HepG2 (cell line): ENCODE data around the gene MIA. TPM values are rescaled to one million over a fixed set of nuclear protein-coding genes. Genes with fewer than 3 reads are reported as not detected.

Experiments used
- ATAC-seq: fragments of 200-7000 bp; cut with Tn5 transposase; 3 replicates; pipeline ENCODE4 v1.9.1; 2020; ENCODE audit warnings: mild to moderate bottlenecking, moderate library complexity
- BruUV-seq: library from RNA; stranded (reverse); fragments of 400-500 nt; replicated peaks from 2 replicates; lab custom pipeline; 2021; lab: Mats Ljungman, UMichigan
- CTCF ChIA-PET: fragments of 300-600 bp; formaldehyde crosslinking; extraction: SDS; loops from one replicate; lab custom pipeline; 2021; ENCODE audit warnings: low total read pairs, inconsistent platforms, low intra/inter-chr PET ratio; lab: Yijun Ruan, JAX
- POLR2A ChIA-PET: fragments of 350-600 bp; sonication (Branson Sonifier 250); formaldehyde crosslinking; loops from one replicate; lab custom pipeline; 2020; ENCODE audit warnings: antibody characterized with exemption, inconsistent platforms; lab: Yijun Ruan, JAX
- DNase-seq: peaks from one replicate; pipeline ENCODE4 v3.0.0-alpha.2; 2015; ENCODE audit warnings: low spot score
- FAIRE-seq: peaks from 3 replicates; lab custom pipeline; 2011; peaks lifted over from hg19 to GRCh38; lab: Jason Lieb, UNC
- H2AFZ ChIP-seq: one replicate; pipeline ENCODE4 v1.6.1; 2011; ENCODE audit warnings: low read length, inconsistent platforms
- H3K27ac ChIP-seq: fragments of 300-600 bp; 3 replicates; pipeline ENCODE4 v1.8.0; 2011; ENCODE audit warnings: mixed run types, mild to moderate bottlenecking, mixed read lengths, low read length, inconsistent platforms; ENCODE audit not compliant: insufficient read depth; ENCODE audit errors: extremely low read length
- H3K27me3 ChIP-seq, 2 experiments: fragments of 200-600 bp in 1 of 2; 2 replicates in 1 of 2; 3 replicates in 1 of 2; pipeline versions ENCODE4 v1.6.0 to v1.8.0; 2011; ENCODE audit warnings: low read length in 2 of 2, mild to moderate bottlenecking in 2 of 2, moderate library complexity in 2 of 2, inconsistent platforms in 1 of 2; ENCODE audit not compliant: insufficient read depth in 2 of 2, control insufficient read depth in 1 of 2
- H3K36me3 ChIP-seq, 2 experiments: fragments of 200-600 bp in 1 of 2; replicated peaks in 1 of 2; 2 replicates in 1 of 2; 3 replicates in 1 of 2; pipeline versions ENCODE4 v1.5.1 to v1.8.0; 2011; ENCODE audit warnings: low read length in 2 of 2, inconsistent platforms in 1 of 2; ENCODE audit not compliant: insufficient read depth in 2 of 2, control insufficient read depth in 1 of 2
- H3K4me1 ChIP-seq: 2 replicates; pipeline ENCODE4 v1.5.1; 2012; ENCODE audit warnings: low read length, inconsistent platforms; ENCODE audit not compliant: insufficient read depth
- H3K4me2 ChIP-seq: 2 replicates; pipeline ENCODE4 v1.6.0; 2011; ENCODE audit warnings: low read depth, low read length, inconsistent platforms
- H3K4me3 ChIP-seq, 3 experiments: fragments of 200-600 bp in 1 of 3; sonication (generic), shearing (Covaris generic) in 1 of 3; replicated peaks in 1 of 3; 2 replicates each; pipeline ENCODE4 v1.5.1; 2011 to 2016; ENCODE audit warnings: low read length in 3 of 3, inconsistent platforms in 2 of 3, low read depth in 2 of 3, mild to moderate bottlenecking in 2 of 3, control low read depth in 1 of 3, mixed read lengths in 1 of 3; ENCODE audit not compliant: insufficient read depth in 1 of 3
- H3K79me2 ChIP-seq: one replicate; pipeline ENCODE4 v1.6.1; 2011; ENCODE audit warnings: low read length, inconsistent platforms; ENCODE audit not compliant: insufficient read depth
- H3K9ac ChIP-seq: 2 replicates; pipeline ENCODE4 v1.6.0; 2011; ENCODE audit warnings: mild to moderate bottlenecking, low read depth, low read length, inconsistent platforms; ENCODE audit not compliant: insufficient read depth
- H3K9me3 ChIP-seq: 2 replicates; pipeline ENCODE4 v1.5.1; 2012; ENCODE audit warnings: mild to moderate bottlenecking, low read length
- H4K20me1 ChIP-seq: 2 replicates; pipeline ENCODE4 v1.6.0; 2011; ENCODE audit warnings: inconsistent platforms, mild to moderate bottlenecking, low read length, moderate library complexity; ENCODE audit not compliant: insufficient read depth
- CCAR2 ChIP-seq: fragments of 200-400 bp; formaldehyde crosslinking; optimal IDR thresholded peaks from 2 replicates; pipeline ENCODE3; 2018; ENCODE audit warnings: low read depth, mild to moderate bottlenecking, low read length, moderate library complexity
- CREM ChIP-seq, 2 experiments: sonication (generic) in 1 of 2; formaldehyde crosslinking in 1 of 2; IDR thresholded peaks; 2 replicates each; pipeline versions ENCODE4 v1.4.0 to v1.6.1; 2016 to 2020; ENCODE audit warnings: antibody characterized with exemption in 1 of 2, mild to moderate bottlenecking in 1 of 2, missing genetic modification reagents in 1 of 2
- MTA1 ChIP-seq: sonication (generic); formaldehyde crosslinking; IDR thresholded peaks from 2 replicates; pipeline ENCODE4 v1.4.0; 2020; ENCODE audit warnings: missing genetic modification reagents, mild to moderate bottlenecking, borderline replicate concordance
- SMARCC2 ChIP-seq: fragments of 450-650 bp; IDR thresholded peaks from 2 replicates; pipeline ENCODE4 v1.6.1; 2017; ENCODE audit warnings: antibody characterized with exemption, mild to moderate bottlenecking
- ZNF232 ChIP-seq: sonication (generic); formaldehyde crosslinking; IDR thresholded peaks from 2 replicates; pipeline ENCODE4 v1.4.0; 2020; ENCODE audit warnings: missing genetic modification reagents, borderline replicate concordance
- ZSCAN31 ChIP-seq: sonication (generic); formaldehyde crosslinking; IDR thresholded peaks from 2 replicates; pipeline ENCODE4 v1.5.0; 2020; ENCODE audit warnings: low read depth, mild to moderate bottlenecking, missing genetic modification reagents
- WGBS: methylation state at CpG from one replicate; pipeline ENCODE4 v1.1.6; 2017; ENCODE audit warnings: low lambda C conversion rate; 5-methylcytosine and 5-hydroxymethylcytosine counted together
- in situ Hi-C: cut with HindIII; loops from 2 replicates; pipeline ENCODE4 v1.10.0; 2017; ENCODE audit warnings: low pct_unique_long_range_greater_than_20kb; ENCODE audit not compliant: extremely low pct_ligation_motif_present
- intact Hi-C: fragments of 100-400 bp; cut with micrococcal nuclease; formaldehyde crosslinking; loops from one replicate; pipeline ENCODE4 v1.10.0; 2022; ENCODE audit not compliant: unreplicated experiment
- polyA plus RNA-seq, 8 experiments: library from polyadenylated mRNA; depleted of rRNA in 3 of 8; stranded (reverse) in 7 of 8; unstranded in 1 of 8; fragments of >200 nt; fragmentation: Illumina TruSeq in 4 of 8; extraction: Trizol in 4 of 8; gene quantifications; 2 replicates each; pipeline versions ENCODE4 v1.2.1 to v1.2.3, GENCODE V29; 2011 to 2016; ENCODE audit warnings: low read depth in 4 of 8, missing spikeins in 1 of 8, mixed read lengths in 1 of 8; ENCODE audit not compliant: insufficient read depth in 1 of 8
- total RNA-seq, 5 experiments: library from RNA; depleted of rRNA; stranded (reverse); fragments of >200 nt; fragmentation: Illumina TruSeq; extraction: Trizol; gene quantifications; 2 replicates each; pipeline ENCODE4 v1.2.3, GENCODE V29; 2016; ENCODE audit warnings: low read depth in 1 of 5
- TF ChIP-seq, protein P1 (sequence below): sonication (generic); formaldehyde crosslinking; IDR thresholded peaks from 2 replicates; pipeline ENCODE4 v1.5.0; 2020; ENCODE audit warnings: mild to moderate bottlenecking, missing genetic modification reagents
- TF ChIP-seq, protein P2 (sequence below): sonication (generic); formaldehyde crosslinking; IDR thresholded peaks from 2 replicates; pipeline ENCODE4 v1.5.0; 2020; ENCODE audit warnings: missing genetic modification reagents
- TF ChIP-seq, protein P3 (sequence below): sonication (generic); formaldehyde crosslinking; conservative IDR thresholded peaks from 2 replicates; pipeline ENCODE4 v1.4.0; 2020; ENCODE audit warnings: missing genetic modification reagents

MIA gene
- total and polyA plus RNA-seq, 2 of the 13 experiments (the other 11 are each of a cell fraction or from before 2014, with no cell fraction given) = 0.61 TPM; not detected in 1

DNA sequence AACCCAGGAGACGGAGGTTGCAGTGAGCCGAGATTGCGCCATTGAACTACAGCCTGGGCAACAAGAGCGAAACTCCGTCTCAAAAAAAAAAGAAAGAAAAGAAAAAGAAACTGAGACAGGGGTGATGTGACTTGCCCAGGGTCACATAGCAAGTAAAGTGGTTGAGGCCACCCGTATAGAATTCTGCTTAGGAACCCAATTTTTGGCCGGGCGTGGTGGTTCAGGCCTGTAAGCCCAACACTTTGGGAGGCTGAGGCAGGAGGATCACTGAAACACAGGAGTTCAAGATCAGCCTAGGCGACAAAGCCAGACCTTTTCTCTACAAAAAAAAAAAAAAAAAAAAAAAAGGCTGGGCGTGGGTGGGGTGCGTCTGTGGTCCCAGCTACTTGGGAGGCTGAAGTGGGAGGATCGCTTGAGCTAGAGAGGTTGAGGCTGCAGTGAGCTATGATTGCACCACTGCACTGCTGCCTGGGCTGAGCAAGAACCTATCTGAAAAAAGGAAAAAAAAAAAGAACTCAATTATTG, 23.0 kb upstream of the MIA start:
- FAIRE-seq (no peak), ATAC-seq (no peak), DNase-seq (no peak)
- H2AFZ ChIP-seq = no peak overlapping the region
- H3K27ac ChIP-seq = peak overlapping the region; percentile 95
- H3K27me3 ChIP-seq = no peaks in the 10 kb centered on the region; a peak in 1 of 5 replicates
- peaks cover 3 to 20% of the 10 kb centered on the region in 2 experiments; a peak in 4 of 5 replicates for H3K36me3 ChIP-seq
- H3K4me3 ChIP-seq = peak overlapping the region; percentile 73 to 89 (median 74)
- H3K9ac ChIP-seq = peak overlapping the region; percentile 96
- no TSS peak for BruUV-seq
- CTCF ChIA-PET = no interaction called here
- 46% methylated on average over 12 of the region's 12 CpGs for WGBS
- POLR2A ChIA-PET = interaction anchor here (1.0 to 7.8 kb wide), 4 partner anchors 19 to 46 kb away, joined by 6 to 90 read pairs (median 14); partner anchors contain the start of genes COQ8B, EGLN2, ITPKC and RAB4B
- no peaks in the 10 kb centered on the region for H3K9me3 ChIP-seq
- intact Hi-C loops = no loop called here
- peaks cover 68% of the 10 kb centered on the region for H3K79me2 ChIP-seq
- in situ Hi-C loops = loop anchor here (5.0 kb wide), 2 partner anchors 35 to 55 kb away; partner anchors contain the start of genes COQ8B and ITPKC
- peak overlapping the region; percentile 97 for H3K4me2 ChIP-seq
- TF ChIP-seq CCAR2 = no peak
- TF ChIP-seq, protein P1, sequence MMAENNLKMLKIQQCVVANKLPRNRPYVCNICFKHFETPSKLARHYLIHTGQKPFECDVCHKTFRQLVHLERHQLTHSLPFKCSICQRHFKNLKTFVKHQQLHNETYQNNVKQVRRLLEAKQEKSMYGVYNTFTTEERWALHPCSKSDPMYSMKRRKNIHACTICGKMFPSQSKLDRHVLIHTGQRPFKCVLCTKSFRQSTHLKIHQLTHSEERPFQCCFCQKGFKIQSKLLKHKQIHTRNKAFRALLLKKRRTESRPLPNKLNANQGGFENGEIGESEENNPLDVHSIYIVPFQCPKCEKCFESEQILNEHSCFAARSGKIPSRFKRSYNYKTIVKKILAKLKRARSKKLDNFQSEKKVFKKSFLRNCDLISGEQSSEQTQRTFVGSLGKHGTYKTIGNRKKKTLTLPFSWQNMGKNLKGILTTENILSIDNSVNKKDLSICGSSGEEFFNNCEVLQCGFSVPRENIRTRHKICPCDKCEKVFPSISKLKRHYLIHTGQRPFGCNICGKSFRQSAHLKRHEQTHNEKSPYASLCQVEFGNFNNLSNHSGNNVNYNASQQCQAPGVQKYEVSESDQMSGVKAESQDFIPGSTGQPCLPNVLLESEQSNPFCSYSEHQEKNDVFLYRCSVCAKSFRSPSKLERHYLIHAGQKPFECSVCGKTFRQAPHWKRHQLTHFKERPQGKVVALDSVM (CRISPR knock-in tag) = peak; percentile 92
- peaks cover 33% of the 10 kb centered on the region for H4K20me1 ChIP-seq
- peaks cover 76% of the 10 kb centered on the region for H3K4me1 ChIP-seq

DNA sequence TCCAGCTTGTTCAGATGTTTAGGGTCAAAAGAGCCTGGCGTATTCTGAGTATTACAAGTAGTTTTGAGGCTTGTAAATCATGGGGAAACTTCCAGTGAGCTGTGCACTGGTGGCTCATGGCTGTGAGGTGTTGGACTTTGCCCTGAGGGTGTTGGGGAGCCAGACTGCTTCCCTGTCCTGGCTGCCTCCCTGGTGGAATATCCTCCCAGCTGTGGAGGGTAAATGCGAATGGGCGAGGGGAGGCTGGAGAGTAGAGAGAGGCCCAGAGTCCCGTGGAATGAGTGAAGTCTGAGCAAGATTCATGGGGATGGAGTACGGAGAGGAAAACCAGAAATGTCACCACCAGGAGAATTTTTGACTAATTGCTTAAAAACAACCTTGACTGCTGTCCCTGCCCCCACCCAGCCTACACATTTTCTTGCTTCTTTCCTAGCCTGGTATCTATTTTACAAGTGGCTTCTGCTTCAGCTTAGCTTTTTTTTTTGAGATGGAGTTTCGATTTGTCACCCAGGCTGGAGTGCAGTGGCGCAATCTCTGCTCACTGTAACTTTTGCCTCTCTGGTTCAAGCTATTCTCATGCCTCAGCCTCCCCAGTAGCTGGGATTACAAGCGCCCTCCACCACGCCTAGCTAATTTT, 20.6 kb upstream of the MIA start:
- H3K27me3 ChIP-seq = no peaks in the 10 kb centered on the region; a peak in 1 of 5 replicates
- ATAC-seq (peak; percentile 24), DNase-seq (peak; percentile 62), FAIRE-seq (peak; percentile 40)
- ChIA-PET CTCF (no interaction called here), POLR2A (interaction anchor here (0.5 to 7.8 kb wide), 11 partner anchors 9 to 44 kb away, joined by 3 to 90 read pairs (median 4); partner anchors contain the start of genes COQ8B, EGLN2, ITPKC and RAB4B)
- H3K4me3 ChIP-seq = peak overlapping the region in 2 of 3 experiments; percentile 35 to 45; a peak in 5 of 6 replicates
- peak overlapping the region; percentile 72 for H3K4me2 ChIP-seq
- H3K9ac ChIP-seq = peak overlapping the region; percentile 57
- 64% methylated on average over 9 of the region's 9 CpGs for WGBS
- H3K27ac ChIP-seq = peak overlapping the region; percentile 75
- peaks cover 13 to 38% of the 10 kb centered on the region in 2 experiments; a peak in 4 of 5 replicates for H3K36me3 ChIP-seq
- intact Hi-C loops (no loop called here), in situ Hi-C loops (loop anchor here (5.0 kb wide), 2 partner anchors 37 to 53 kb away; partner anchors contain the start of genes COQ8B and ITPKC)
- H3K9me3 ChIP-seq = no peaks in the 10 kb centered on the region
- H3K79me2 ChIP-seq = peaks cover 67% of the 10 kb centered on the region
- peaks cover 39% of the 10 kb centered on the region for H4K20me1 ChIP-seq
- peaks cover 58% of the 10 kb centered on the region for H3K4me1 ChIP-seq
- H2AFZ ChIP-seq = no peak overlapping the region
- BruUV-seq = no TSS peak
- TF ChIP-seq, protein P2, sequence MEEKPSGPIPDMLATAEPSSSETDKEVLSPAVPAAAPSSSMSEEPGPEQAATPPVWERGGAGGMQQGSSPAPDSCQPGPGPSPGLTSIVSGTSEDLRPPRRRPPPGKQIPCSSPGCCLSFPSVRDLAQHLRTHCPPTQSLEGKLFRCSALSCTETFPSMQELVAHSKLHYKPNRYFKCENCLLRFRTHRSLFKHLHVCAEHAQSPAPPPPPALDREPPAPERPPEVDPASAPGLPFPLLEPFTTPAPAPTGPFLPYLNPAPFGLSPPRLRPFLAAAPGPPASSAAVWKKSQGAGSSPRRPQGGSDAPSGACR (CRISPR knock-in tag) = no peak
- TF ChIP-seq MTA1 (CRISPR knock-in tag) (0 out of 2 replicates have a peak, but pooled peaks have one; percentile 46), ZNF232 (CRISPR knock-in tag) (no peak), ZSCAN31 (CRISPR knock-in tag) (no peak), CREM (IDR thresholded peaks at IDR 0.05) (no peak), CREM (CRISPR knock-in tag; IDR thresholded peaks at IDR 0.05) (no peak), SMARCC2 (no peak)
- TF ChIP-seq, protein P3, sequence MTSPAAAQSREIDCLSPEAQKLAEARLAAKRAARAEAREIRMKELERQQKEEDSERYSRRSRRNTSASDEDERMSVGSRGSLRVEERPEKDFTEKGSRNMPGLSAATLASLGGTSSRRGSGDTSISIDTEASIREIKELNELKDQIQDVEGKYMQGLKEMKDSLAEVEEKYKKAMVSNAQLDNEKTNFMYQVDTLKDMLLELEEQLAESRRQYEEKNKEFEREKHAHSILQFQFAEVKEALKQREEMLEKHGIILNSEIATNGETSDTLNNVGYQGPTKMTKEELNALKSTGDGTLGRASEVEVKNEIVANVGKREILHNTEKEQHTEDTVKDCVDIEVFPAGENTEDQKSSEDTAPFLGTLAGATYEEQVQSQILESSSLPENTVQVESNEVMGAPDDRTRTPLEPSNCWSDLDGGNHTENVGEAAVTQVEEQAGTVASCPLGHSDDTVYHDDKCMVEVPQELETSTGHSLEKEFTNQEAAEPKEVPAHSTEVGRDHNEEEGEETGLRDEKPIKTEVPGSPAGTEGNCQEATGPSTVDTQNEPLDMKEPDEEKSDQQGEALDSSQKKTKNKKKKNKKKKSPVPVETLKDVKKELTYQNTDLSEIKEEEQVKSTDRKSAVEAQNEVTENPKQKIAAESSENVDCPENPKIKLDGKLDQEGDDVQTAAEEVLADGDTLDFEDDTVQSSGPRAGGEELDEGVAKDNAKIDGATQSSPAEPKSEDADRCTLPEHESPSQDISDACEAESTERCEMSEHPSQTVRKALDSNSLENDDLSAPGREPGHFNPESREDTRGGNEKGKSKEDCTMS (CRISPR knock-in tag) = no peak
